SK-N-SH (cell line): Measurements from ENCODE around the gene DDX50. TPM values are rescaled to one million over a fixed set of nuclear protein-coding genes. Genes with fewer than 3 reads are reported as not detected.

ENCODE experiments used
- CTCF ChIA-PET: fragments of 300-600, 350-600 bp; formaldehyde crosslinking; extraction: SDS; loops from one replicate; lab custom pipeline; 2021; lab: Yijun Ruan, JAX
- POLR2A ChIA-PET: fragments of 350-600 bp; sonication (Branson Sonifier 250); formaldehyde crosslinking; extraction: SDS; loops from one replicate; lab custom pipeline; 2020; ENCODE audit warnings: antibody characterized with exemption, inconsistent platforms; lab: Yijun Ruan, JAX
- DNase-seq: peaks from one replicate; pipeline ENCODE4 v3.0.0; 2012
- H2AFZ ChIP-seq: fragments of 200-600 bp; sonication (generic); 2 replicates; pipeline ENCODE4 v1.8.1; 2016; ENCODE audit warnings: antibody characterized with exemption, mild to moderate bottlenecking, low read depth
- H3F3A ChIP-seq: fragments of 200-600 bp; sonication (generic); replicated peaks from 2 replicates; pipeline ENCODE3; 2016; ENCODE audit warnings: antibody characterized with exemption, mild to moderate bottlenecking; ENCODE audit not compliant: insufficient read depth
- H3K27ac ChIP-seq, 2 experiments: fragments of 200-500 bp in 1 of 2; fragments of 200-600 bp in 1 of 2; sonication (Bioruptor generic) in 1 of 2; sonication (generic), shearing (Covaris generic) in 1 of 2; 2 replicates each; pipeline versions ENCODE4 v1.5.1 to v1.6.1; 2014 to 2016; ENCODE audit warnings: low read depth in 2 of 2, inconsistent platforms in 1 of 2, low read length in 1 of 2, mild to moderate bottlenecking in 1 of 2, mixed read lengths in 1 of 2
- H3K27me3 ChIP-seq: fragments of 200-600 bp; sonication (generic), shearing (Covaris generic); 2 replicates; pipeline ENCODE4 v1.6.1; 2016; ENCODE audit warnings: mixed run types; ENCODE audit not compliant: insufficient read depth
- H3K36me3 ChIP-seq, 2 experiments: fragments of 200-500 bp in 1 of 2; fragments of 200-600 bp in 1 of 2; sonication (Bioruptor generic) in 1 of 2; sonication (generic) in 1 of 2; replicated peaks in 1 of 2; 2 replicates each; pipeline versions ENCODE3 to v1.5.1; 2014 to 2016; ENCODE audit warnings: low read length in 1 of 2, mild to moderate bottlenecking in 1 of 2; ENCODE audit not compliant: insufficient read depth in 2 of 2, control insufficient read depth in 1 of 2
- H3K4me1 ChIP-seq, 2 experiments: fragments of 200-500 bp in 1 of 2; fragments of 200-600 bp in 1 of 2; sonication (Bioruptor generic) in 1 of 2; sonication (generic), shearing (Covaris generic) in 1 of 2; 2 replicates each; pipeline versions ENCODE4 v1.5.1 to v1.6.1; 2014 to 2016; ENCODE audit warnings: low read depth in 1 of 2, low read length in 1 of 2, mixed run types in 1 of 2; ENCODE audit not compliant: insufficient read depth in 2 of 2, control insufficient read depth in 1 of 2
- H3K4me2 ChIP-seq: fragments of 200-600 bp; sonication (generic), shearing (Covaris generic); 2 replicates; pipeline ENCODE4 v1.6.1; 2017; ENCODE audit warnings: mixed run types
- H3K4me3 ChIP-seq, 2 experiments: fragments of 200-500 bp in 1 of 2; fragments of 200-600 bp in 1 of 2; sonication (Bioruptor generic) in 1 of 2; sonication (generic), shearing (Covaris generic) in 1 of 2; 2 replicates each; pipeline versions ENCODE4 v1.5.1 to v1.8.1; 2014 to 2016; ENCODE audit warnings: low read depth in 2 of 2, inconsistent platforms in 1 of 2, low read length in 1 of 2, mild to moderate bottlenecking in 1 of 2, mixed read lengths in 1 of 2, moderate library complexity in 1 of 2
- H3K79me2 ChIP-seq: fragments of 200-600 bp; sonication (generic); 2 replicates; pipeline ENCODE4 v1.8.1; 2017; ENCODE audit warnings: mild to moderate bottlenecking; ENCODE audit not compliant: insufficient read depth
- H3K9ac ChIP-seq: fragments of 200-600 bp; sonication (generic); 2 replicates; pipeline ENCODE4 v1.6.1; 2017; ENCODE audit warnings: mixed run types
- H3K9me2 ChIP-seq: fragments of 200-600 bp; sonication (generic); 2 replicates; pipeline ENCODE4 v1.6.1; 2017; ENCODE audit warnings: mixed run types
- H3K9me3 ChIP-seq: fragments of 200-600 bp; sonication (generic); 2 replicates; pipeline ENCODE4 v1.6.1; 2017; ENCODE audit warnings: mixed run types, mild to moderate bottlenecking, moderate library complexity
- H4K20me1 ChIP-seq: fragments of 200-600 bp; sonication (generic); 2 replicates; pipeline ENCODE4 v1.6.1; 2017; ENCODE audit warnings: mild to moderate bottlenecking, mixed run types; ENCODE audit not compliant: insufficient read depth
- CHD2 ChIP-seq: fragments of 150-350 bp; IDR thresholded peaks from 2 replicates; pipeline ENCODE4 v1.6.1; 2018; ENCODE audit warnings: low read length; ENCODE audit not compliant: partially characterized antibody
- CTCF ChIP-seq: fragments of 200-600 bp; sonication (generic); IDR thresholded peaks from 2 replicates; pipeline ENCODE4 v1.6.1; 2017; ENCODE audit warnings: antibody characterized with exemption, mild to moderate bottlenecking, moderate library complexity
- ELF1 ChIP-seq: IDR thresholded peaks from 2 replicates; pipeline ENCODE4 v1.4.0; 2012
- EZH2phosphoT487 ChIP-seq: fragments of 200-600 bp; sonication (generic); IDR thresholded peaks from 2 replicates; pipeline ENCODE4 v1.6.1; 2017; ENCODE audit warnings: low read depth, mixed run types, mild to moderate bottlenecking, antibody characterized with exemption, moderate library complexity, borderline replicate concordance
- FOSL2 ChIP-seq: IDR thresholded peaks from 2 replicates; pipeline ENCODE4 v1.4.0; 2012; ENCODE audit warnings: low read depth, mild to moderate bottlenecking, moderate library complexity, borderline replicate concordance
- FOXM1 ChIP-seq: IDR thresholded peaks from 2 replicates; pipeline ENCODE4 v1.4.0; 2012; ENCODE audit warnings: low read depth, mild to moderate bottlenecking
- GATA2 ChIP-seq: sonication (generic); formaldehyde crosslinking; IDR thresholded peaks from 2 replicates; pipeline ENCODE4 v1.5.0; 2020; ENCODE audit warnings: mild to moderate bottlenecking, missing genetic modification reagents
- NFIC ChIP-seq: IDR thresholded peaks from 2 replicates; pipeline ENCODE4 v1.4.0; 2012; ENCODE audit warnings: borderline replicate concordance
- NRF1 ChIP-seq: IDR thresholded peaks from 2 replicates; pipeline ENCODE4 v1.6.1; 2012; ENCODE audit warnings: low read depth, mild to moderate bottlenecking, low read length
- PBX3 ChIP-seq: IDR thresholded peaks from 2 replicates; pipeline ENCODE4; 2012
- RCOR1 ChIP-seq: fragments of 150-350 bp; IDR thresholded peaks from 2 replicates; pipeline ENCODE4 v1.6.1; 2017; ENCODE audit warnings: antibody characterized with exemption, low read length
- SIN3A ChIP-seq: IDR thresholded peaks from 2 replicates; pipeline ENCODE4 v1.6.1; 2012; ENCODE audit warnings: low read depth, mild to moderate bottlenecking, low read length, moderate library complexity, borderline replicate concordance
- SMC3 ChIP-seq: IDR thresholded peaks from 2 replicates; pipeline ENCODE4 v1.6.1; 2012; ENCODE audit warnings: low read depth, low read length, improper control_type of control experiment
- USF1 ChIP-seq: IDR thresholded peaks from 2 replicates; pipeline ENCODE4 v1.4.0; 2012; ENCODE audit warnings: low read depth, borderline replicate concordance
- USF2 ChIP-seq: fragments of 150-350 bp; IDR thresholded peaks from 2 replicates; pipeline ENCODE4 v1.6.1; 2017; ENCODE audit warnings: antibody characterized with exemption, low read length, low read depth, borderline replicate concordance
- YY1 ChIP-seq: IDR thresholded peaks from 2 replicates; pipeline ENCODE4 v1.4.0; 2012; ENCODE audit warnings: low read depth, mild to moderate bottlenecking
- ZBTB33 ChIP-seq: IDR thresholded peaks from 2 replicates; pipeline ENCODE4 v1.4.0; 2012; ENCODE audit warnings: low read depth, borderline replicate concordance
- WGBS: methylation state at CpG from one replicate; pipeline ENCODE4 v1.1.6; 2017; ENCODE audit warnings: low lambda C conversion rate; 5-methylcytosine and 5-hydroxymethylcytosine counted together
- polyA plus RNA-seq, 3 experiments: library from polyadenylated mRNA; depleted of rRNA; stranded (reverse); fragments of >200 nt; gene quantifications; 2 replicates each; pipeline ENCODE4 v1.2.3, GENCODE V29; 2012

DDX50 gene
- polyA plus RNA-seq, 1 of the 3 experiments (the other 2 are of a cell fraction) = 33.5 TPM

- no peak overlapping the region for H2AFZ ChIP-seq
- no peaks in the 10 kb centered on the region for H3F3A ChIP-seq
- no peak for TF ChIP-seq USF2
- TF ChIP-seq GATA2 (CRISPR knock-in tag) = no peak
- no peak for TF ChIP-seq NFIC
- TF ChIP-seq EZH2phosphoT487 = no peak
- TF ChIP-seq SIN3A = no peak
- TF ChIP-seq RCOR1 = no peak
- TF ChIP-seq CTCF = no peak
- TF ChIP-seq FOSL2 = no peak
- no peak for TF ChIP-seq YY1
- no peak for TF ChIP-seq SMC3
- TF ChIP-seq FOXM1 = no peak
- TF ChIP-seq NRF1 = no peak
- TF ChIP-seq CHD2 = no peak
- no peak for TF ChIP-seq USF1
- TF ChIP-seq PBX3 = no peak
- TF ChIP-seq ELF1 = no peak
- no peak overlapping the region for H3K27ac ChIP-seq
- ChIA-PET POLR2A (no interaction called here), CTCF (no interaction called here)
- no peaks in the 10 kb centered on the region for H3K79me2 ChIP-seq
- H3K4me2 ChIP-seq = no peak overlapping the region
- H3K27me3 ChIP-seq = no peaks in the 10 kb centered on the region
- DNase-seq = no peak
- H4K20me1 ChIP-seq = no peaks in the 10 kb centered on the region
- H3K36me3 ChIP-seq = no peaks in the 10 kb centered on the region
- H3K4me1 ChIP-seq = no peaks in the 10 kb centered on the region
- H3K4me3 ChIP-seq = no peak overlapping the region
- no peak overlapping the region for H3K9ac ChIP-seq
- H3K9me3 ChIP-seq = no peaks in the 10 kb centered on the region
- no peaks in the 10 kb centered on the region for H3K9me2 ChIP-seq
These were observed 22.6 kb upstream of the DDX50 start for GRCh38 chr10:68878496-68878895.

GRCh38 chr10:68879628-68880027 is 21.5 kb upstream of the DDX50 start:
- WGBS = 90% methylated on average over 2 of the region's 2 CpGs
- no peaks in the 10 kb centered on the region for H3K9me2 ChIP-seq
- H3K27ac ChIP-seq = no peak overlapping the region
- H3F3A ChIP-seq = no peaks in the 10 kb centered on the region
- TF ChIP-seq ZBTB33 (no peak), SMC3 (no peak)
- no peaks in the 10 kb centered on the region for H3K9me3 ChIP-seq
- no peaks in the 10 kb centered on the region for H4K20me1 ChIP-seq
- H3K27me3 ChIP-seq = no peaks in the 10 kb centered on the region
- CTCF ChIA-PET = interaction anchor here (1.8 kb wide), 1 partner anchor 18 kb away, joined by 6 read pairs; no protein-coding TSS in a partner anchor
- no peaks in the 10 kb centered on the region for H3K4me1 ChIP-seq
- H3K4me3 ChIP-seq = no peak overlapping the region
- POLR2A ChIA-PET = no interaction called here
- no peak overlapping the region for H2AFZ ChIP-seq
- no peaks in the 10 kb centered on the region for H3K79me2 ChIP-seq
- H3K4me2 ChIP-seq = no peak overlapping the region
- no peak for DNase-seq
- H3K36me3 ChIP-seq = no peaks in the 10 kb centered on the region
- H3K9ac ChIP-seq = no peak overlapping the region
